NOMO-1 treated with dmso at 0.1 percent for 144 hours (cell line): ENCODE data around the gene FAM156A.
"Not testable (repeated sequence)": the region's sequence is repeated elsewhere in the genome, so short reads cannot be mapped to it uniquely, and the experiment has no call there.

Experiments used
- DNase-seq: peaks from one replicate; lab custom pipeline; 2025; ENCODE audit not compliant: unreplicated experiment; lab: John Stamatoyannopoulos, UW

Gene FAM156A

GRCh38 chrX:52966993-52967738, 8.8 kb upstream of the FAM156A start:
- DNase-seq = not testable (repeated sequence)

- not testable (repeated sequence) for DNase-seq
Measured at GRCh38 chrX:52958961-52959360, 643 bp upstream of the FAM156A start.

GRCh38 chrX:52949884-52950283, 8.4 kb downstream of the FAM156A start:
- DNase-seq = not testable (repeated sequence)

- DNase-seq = not testable (repeated sequence)
Measured at GRCh38 chrX:52949325-52949724, 9.0 kb downstream of the FAM156A start.

- DNase-seq = not testable (repeated sequence)
Measured at GRCh38 chrX:52948265-52948664, 10.1 kb downstream of the FAM156A start.

GRCh38 chrX:52947501-52947900, 10.8 kb downstream of the FAM156A start:
- DNase-seq = not testable (repeated sequence)

GRCh38 chrX:52945838-52946494, 12.4 kb downstream of the FAM156A start:
- DNase-seq = not testable (repeated sequence)

- not testable (repeated sequence) for DNase-seq
Measured at GRCh38 chrX:52941728-52942127, 16.6 kb downstream of the FAM156A start.

- not testable (repeated sequence) for DNase-seq
Measured at GRCh38 chrX:52940704-52941103, 17.6 kb downstream of the FAM156A start.

- DNase-seq = not testable (repeated sequence)
Measured at GRCh38 chrX:52935470-52935784, 22.9 kb downstream of the FAM156A start.

GRCh38 chrX:52934704-52935469, 23.4 kb downstream of the FAM156A start:
- peak; percentile 96 for DNase-seq

GRCh38 chrX:52933976-52934703, 24.2 kb downstream of the FAM156A start:
- peak; percentile 71 for DNase-seq

- no peak for DNase-seq
Measured at GRCh38 chrX:52933213-52933612, 25.1 kb downstream of the FAM156A start.

- DNase-seq = not testable (repeated sequence)
Measured at GRCh38 chrX:52930214-52930613, 28.1 kb downstream of the FAM156A start.

- DNase-seq = peak; percentile 55
Measured at GRCh38 chrX:52923781-52924241, 34.5 kb downstream of the FAM156A start.

GRCh38 chrX:52914704-52915103, 43.6 kb downstream of the FAM156A start:
- not testable (repeated sequence) for DNase-seq

- DNase-seq = not testable (repeated sequence)
Measured at GRCh38 chrX:52913681-52914080, 44.6 kb downstream of the FAM156A start.

- not testable (repeated sequence) for DNase-seq
Measured at GRCh38 chrX:52909313-52909969, 48.9 kb downstream of the FAM156A start.

GRCh38 chrX:52907900-52908299, 50.4 kb downstream of the FAM156A start:
- DNase-seq = not testable (repeated sequence)

GRCh38 chrX:52907137-52907536, 51.2 kb downstream of the FAM156A start:
- not testable (repeated sequence) for DNase-seq
